HG03045 (cell line): ENCODE results near the gene BACE1.
"Not testable (repeated sequence)": the region's sequence is repeated elsewhere in the genome, so short reads cannot be mapped to it uniquely, and the experiment has no call there.

ENCODE experiments used
- ATAC-seq: cut with Tn5 transposase; IDR thresholded peaks from one replicate; pipeline ENCODE4 v1.9.1; 2021; ENCODE audit warnings: mild to moderate bottlenecking, moderate library complexity; ENCODE audit not compliant: unreplicated experiment

Gene BACE1

DNA sequence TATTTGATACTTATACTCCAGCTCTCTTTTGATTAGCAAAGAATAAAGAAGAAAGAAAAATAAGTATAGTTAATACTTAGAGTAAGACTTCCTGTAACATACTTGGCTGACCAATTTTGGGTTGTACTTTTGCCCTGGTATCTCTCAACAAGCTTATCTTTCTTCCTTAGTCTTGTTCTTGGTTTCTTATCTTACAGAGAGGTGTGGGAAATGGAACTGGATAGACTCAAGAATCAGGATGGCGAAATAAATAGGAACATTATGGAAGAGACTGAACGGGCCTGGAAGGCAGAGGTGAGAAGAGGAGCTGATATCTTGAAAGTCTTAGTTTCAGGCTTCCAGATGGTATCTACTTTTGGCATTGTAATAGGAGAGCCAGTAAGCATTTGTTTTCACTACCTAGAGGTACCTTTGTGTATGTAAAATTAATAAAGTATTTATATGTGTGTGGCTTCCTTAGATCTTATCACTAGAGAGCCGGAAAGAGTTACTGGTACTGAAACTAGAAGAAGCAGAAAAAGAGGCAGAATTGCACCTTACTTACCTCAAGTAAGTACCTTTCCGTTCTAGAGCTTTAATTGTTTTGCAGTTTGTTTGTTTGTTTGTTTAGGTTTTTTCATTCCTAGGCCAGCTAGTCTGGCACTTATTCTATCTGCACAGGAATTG, 36.2 kb downstream of the BACE1 start:
- no peak for ATAC-seq

DNA sequence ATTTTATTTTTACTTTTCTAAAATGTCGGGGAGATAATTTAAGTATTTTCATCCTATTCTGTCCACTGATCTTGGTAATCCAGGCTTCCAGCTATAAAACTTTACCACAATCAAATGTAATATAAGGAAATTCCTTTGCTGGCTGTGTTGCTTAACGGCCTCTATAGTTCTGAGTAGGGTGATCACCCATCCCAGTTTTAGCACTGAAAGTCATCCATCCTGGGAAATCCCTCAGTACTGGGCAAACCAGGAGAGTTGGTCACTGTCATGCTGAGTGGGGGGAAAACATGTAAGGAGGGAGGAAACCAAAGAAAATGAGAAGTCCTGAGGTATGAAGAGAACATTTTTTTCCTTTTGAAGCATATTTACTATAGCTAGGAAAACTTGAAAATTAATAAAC, 37.7 kb downstream of the BACE1 start:
- no peak for ATAC-seq

DNA sequence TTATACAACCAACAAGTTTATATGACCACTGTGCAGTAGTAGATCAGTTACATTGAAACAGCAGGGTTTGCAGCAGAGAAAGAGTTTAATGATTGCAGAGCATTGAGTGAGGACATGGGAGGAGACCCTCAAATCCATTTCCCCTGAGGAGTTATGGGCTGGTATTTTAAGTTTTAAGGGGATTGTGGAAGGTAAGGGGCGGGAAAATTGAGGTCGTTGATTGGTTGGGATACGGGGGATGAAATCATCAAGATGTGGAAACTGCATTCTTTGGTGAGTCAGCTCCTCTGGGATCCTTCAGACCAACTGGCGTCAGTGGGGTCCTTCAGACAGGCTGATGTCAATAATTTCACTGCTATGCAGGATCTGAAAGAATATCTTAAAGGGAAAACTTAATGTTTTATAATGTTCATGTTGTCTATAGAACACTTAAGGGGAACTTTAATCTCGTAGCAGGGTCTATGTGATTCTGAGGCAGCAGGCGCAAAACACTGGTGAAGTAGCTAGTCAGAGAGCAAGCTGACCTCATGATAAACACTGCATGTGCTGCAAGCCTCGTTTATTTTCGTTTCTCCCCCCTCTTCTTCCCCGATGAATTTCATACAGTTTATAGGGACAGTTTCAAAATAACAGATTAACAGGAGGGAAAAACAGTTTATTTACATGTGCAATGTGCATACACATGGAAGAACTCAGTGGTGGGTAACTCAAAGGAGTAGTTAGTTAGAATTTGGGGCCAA, 42.3 kb downstream of the BACE1 start:
- ATAC-seq, result no peak

DNA sequence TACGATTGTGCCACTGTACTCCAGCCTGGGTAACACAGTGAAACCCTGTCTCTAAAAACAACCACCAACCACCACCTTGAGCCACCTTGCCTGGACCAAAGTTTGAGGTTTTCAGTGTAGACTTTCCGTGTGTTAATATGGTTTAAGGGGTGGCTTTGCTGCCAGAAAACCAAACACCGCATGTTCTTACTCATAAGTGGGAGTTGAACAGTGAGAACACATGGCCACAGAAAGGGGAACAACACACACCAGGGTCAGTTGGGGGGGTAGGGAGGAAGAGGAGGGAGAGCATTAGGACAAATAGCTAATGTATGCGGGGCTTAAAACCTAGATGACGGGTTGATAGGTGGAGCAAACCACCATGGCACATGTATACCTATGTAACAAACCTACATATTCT, 43.9 kb downstream of the BACE1 start:
- not testable (repeated sequence) for ATAC-seq

DNA sequence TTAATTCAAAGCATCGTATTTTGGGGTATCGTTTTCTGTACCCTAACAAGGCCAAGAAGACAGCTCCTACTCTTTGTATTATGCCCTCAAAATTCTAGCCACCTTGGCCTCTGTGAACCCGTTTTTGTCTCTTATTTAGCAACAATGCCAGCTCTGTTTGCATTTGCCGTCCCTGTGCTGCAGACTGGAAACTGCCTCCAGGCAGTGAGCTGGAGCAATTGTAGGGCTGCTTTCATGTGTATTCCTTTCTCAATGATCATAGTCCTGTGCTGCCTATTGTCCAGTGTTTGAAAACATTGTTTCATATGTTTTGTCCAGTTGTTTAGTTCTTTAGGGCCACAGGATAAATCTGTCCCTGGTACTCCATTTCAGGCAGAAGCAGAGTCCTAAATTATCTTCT, 44.8 kb downstream of the BACE1 start:
- ATAC-seq, result no peak

DNA sequence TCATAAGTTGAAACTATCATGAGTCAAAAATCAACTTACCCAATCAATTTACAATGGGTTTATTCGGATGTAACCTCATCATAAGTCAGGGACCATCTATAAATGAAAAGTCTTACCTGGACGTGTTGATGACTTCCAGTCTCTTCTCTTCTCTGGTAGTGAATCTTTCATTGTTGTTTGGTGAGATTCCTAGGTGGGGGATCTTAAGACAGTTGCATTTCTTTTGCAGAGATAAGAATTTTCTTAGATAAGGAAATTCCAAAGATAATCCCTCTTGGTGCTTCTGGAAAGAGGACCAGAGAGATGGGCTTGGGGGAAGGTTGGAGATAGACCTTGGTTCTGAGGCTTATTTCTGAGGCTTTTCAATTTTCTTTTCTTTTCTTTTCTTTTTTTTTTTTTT, 46.2 kb downstream of the BACE1 start:
- ATAC-seq, result no peak

DNA sequence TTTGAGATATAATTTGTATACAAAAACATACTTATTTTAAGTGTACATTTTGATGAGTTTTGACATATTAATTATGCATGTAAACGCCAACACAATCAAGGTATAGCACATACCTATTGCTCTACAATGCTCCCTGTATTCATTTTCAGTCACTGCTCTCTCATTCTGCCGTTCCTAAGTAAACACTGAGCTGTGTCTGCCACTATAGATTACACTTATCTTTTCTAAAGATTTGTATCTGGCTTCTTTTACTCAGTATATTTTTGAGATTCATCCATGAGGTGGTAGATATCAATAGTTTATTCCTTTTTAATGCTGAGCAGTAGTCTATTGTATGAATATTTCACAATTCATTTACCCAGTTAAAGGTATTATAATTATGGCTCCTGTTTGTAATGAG, 50.3 kb downstream of the BACE1 start:
- no peak for ATAC-seq

DNA sequence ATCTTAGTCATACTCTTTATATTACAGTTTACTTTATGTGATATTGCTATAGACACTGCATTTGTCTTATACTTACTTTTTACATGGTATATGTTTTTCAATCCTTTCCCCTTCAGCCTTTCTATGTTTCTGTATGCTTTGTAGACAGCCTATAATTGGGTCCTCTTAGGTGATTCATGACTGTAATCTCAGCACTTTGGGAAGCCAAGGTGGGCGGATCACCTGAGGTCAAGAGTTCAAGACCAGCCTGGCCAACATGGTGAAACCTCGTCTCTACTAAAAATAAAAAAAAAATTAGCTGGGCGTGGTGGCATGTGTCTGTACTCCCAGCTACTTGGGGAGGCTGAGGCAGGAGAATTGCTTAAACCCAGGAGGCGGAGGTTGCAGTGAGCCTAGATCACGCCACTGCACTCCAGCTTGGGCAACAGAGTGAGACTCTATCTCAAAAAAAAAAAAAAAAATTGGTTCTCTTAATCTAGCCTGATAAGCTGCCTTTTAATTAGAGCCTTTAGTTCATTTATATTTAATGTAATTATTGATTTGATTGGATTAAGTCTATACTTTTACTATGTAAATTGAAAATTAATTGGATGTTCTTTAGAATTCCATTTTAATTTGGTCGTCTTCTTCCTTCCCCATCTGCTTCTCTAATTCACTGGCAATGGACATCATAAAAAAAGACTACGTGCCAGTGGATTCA, 51.3 kb downstream of the BACE1 start:
- not testable (repeated sequence) for ATAC-seq

DNA sequence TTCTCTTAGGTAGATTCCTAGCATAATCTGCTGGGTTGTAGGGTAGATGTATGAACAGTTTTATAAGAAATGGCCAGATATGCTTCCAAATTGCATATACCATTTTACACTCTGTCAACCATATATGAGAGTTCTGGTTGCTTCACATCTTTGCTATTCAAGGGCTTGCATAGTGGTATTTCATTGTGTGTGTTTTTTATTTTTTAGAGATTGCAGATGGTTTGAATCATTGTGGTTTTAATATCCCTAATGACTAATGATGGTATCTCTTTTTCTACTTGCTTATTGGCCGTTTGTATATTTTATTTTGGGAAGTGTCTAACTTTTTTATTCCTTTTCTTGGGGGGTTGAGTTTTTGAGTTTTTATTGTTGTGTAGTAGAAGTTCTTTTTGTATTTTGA, 56.6 kb downstream of the BACE1 start:
- ATAC-seq, result no peak

DNA sequence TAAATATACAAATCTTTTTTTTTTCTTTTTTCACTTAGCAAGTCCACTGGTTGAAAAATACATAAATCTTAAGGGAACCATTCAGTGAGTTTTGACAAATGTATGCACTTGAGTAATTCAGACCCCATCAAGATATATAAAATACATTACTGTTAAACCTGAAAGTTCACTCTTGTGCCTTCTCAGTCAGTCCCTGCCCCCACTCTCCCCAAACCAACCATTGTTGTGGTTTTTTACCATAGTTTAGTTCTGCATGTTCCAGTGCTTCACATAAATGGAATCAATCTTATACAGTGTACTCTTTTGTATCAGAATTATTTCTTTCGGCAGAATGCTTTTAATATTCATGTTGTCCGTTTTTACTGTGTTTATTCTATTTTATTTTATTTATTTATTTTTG, 57.5 kb downstream of the BACE1 start:
- ATAC-seq, result no peak

DNA sequence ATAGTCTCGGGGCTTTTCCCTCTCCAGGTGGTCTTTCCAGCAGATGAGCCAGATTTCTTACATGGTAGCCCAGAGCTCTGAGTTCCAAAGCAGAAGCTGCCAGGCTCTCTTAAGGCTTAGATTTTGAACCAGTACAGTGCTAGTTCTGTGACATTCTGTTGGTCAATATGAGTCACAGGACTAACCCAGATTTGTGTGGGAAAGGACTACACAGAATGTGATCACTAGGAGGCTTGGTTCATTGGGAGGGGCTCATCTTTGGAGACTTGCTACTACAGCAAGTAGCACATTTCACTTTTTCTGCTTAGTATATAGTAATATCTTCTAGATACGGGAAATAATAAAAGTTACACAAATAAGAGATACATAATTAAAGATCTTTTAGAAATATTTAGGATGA, 59.5 kb downstream of the BACE1 start:
- no peak for ATAC-seq

DNA sequence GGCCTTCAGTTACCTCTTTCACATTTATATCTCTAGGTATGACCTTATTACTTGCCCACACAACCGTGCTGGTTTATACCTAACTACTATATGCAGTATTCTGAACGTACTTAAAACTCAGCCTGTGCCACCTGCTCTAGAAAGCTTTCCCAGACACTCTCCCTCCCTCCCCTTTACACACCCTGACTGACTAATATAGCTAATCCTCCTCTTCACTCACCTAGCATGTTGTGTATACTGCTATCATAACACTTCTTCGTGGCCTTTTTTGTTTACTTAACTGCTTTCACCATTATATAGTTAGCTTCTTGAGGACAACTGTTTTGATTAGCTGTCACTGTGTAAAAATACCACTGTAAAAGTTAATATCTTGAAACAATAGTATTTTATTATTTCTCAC, 60.1 kb downstream of the BACE1 start:
- no peak for ATAC-seq

DNA sequence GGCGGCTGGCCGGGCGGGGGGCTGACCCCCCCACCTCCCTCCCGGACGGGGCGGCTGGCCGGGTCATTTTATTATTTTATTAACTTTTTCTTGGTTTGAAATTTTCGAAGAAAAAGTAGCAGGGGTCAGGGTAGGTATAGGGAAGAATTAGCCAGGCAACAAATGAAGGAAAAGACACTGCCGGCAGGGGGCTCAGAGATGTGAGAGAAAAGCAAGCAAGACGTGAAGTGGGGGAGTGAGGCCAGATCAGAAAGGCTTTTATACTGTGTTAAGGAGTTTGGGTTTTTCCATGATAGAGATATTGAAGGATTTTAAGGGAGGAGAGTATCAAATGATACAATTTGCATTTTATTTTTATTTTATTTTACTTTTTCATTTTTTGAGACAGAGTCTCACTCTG, 64.5 kb downstream of the BACE1 start:
- no peak for ATAC-seq

DNA sequence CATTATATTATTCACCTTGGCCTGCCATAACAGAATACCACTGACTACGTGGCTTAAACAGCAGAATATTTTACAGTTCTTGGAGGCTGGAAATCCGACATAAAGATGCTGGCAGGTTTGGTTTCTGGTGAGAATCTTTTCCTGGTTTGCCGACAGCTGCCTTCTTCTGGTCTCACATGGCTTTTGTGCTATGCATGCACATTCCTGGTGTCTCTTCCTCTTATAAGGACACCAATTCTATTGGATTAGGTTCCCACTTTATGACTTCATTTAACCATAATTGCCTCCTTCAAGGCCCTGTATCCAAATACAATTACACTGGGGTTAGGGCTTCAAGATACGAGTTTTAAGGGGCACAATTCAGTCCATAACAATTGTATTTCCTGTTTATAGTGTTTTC, 66.5 kb downstream of the BACE1 start:
- no peak for ATAC-seq

DNA sequence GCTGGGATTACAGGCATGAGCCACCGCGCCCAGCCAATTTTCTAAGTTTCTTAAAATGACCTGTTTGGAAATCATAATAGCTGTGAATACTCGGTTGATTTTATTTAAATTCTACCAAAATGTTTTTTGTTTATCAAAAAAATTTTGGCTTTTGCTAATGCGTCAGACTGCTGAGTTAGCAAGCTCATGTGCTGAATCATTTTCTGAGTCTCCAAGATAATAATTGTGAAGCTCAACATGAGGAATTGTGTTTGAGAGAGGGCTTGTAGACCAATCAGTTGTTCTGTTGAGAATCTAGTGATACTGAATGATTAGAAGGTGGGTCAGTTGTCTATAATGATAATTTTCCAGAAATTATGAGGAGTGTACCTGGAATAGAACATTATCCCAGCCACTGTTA, 67.7 kb downstream of the BACE1 start:
- ATAC-seq, result no peak

DNA sequence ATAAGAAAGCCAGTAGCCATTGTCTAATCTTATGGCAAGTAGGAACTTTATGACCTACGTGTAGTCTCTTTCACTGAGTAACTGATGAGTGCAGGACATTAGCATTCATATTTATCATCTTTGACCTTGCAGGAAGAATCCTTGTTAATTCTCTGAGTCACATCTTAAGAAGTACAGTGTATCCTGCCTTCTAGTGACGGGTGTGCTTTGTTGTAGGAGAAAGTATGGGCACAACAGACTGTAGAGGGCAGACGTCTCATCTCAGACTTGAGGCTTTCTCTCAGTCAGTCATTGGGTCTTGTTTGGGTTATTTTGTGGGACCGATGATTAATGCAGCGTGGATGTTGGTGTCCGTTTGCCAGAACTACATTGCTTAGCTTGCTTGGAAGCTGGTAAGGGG, 76.8 kb downstream of the BACE1 start:
- no peak for ATAC-seq

DNA sequence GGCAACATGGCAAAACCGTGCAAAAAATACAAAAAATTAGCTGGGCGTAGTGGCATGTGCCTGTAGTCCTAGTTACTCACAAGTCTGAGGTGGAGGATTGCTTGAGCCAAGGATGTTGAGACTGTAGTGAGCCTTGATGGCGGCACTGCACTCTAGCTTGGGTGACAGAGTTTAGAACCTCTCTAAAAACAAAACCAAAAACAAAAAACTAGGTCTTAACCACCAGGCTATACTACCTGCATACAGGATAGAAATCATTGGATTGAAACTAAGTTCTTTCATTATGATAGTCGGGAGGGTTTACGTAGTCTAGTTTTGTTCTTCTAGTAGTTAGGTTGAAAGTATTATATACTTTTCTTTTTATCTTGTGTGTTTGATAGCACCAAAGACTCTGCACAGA, 77.8 kb downstream of the BACE1 start:
- no peak for ATAC-seq
